MM.1S (cell line): Measurements from ENCODE around the gene GJA9.

Source experiments
- CTCF ChIP-seq: fragments of 300-600 bp; sonication (generic); IDR thresholded peaks from 2 replicates; pipeline ENCODE4 v1.5.1; 2016; ENCODE audit warnings: antibody characterized with exemption, low read length, mixed read lengths
- EZH2 ChIP-seq: fragments of 300-600 bp; sonication (generic); optimal IDR thresholded peaks from 2 replicates; pipeline ENCODE3; 2017; ENCODE audit warnings: low read depth, mild to moderate bottlenecking, antibody characterized with exemption, low read length, mixed read lengths

DNA sequence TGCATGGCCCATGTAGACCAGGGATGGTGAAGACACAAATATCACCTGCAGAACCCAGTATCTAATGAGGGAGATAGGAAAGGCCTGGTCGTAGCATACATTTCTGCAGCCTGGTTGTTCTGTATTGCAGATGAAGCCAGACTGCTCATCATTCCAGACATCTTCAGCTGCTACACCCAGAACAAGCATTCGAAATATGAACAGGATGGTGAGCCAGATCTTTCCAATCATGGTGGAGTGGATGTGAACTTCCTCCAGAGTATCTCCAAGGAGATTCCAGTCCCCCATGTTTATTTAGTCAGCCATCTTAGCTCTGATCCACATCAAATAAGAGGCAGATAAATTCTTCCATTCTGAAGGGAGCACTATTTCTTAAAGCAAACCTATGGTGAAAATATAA lies 5.6 kb downstream of the GJA9 start:
- TF ChIP-seq CTCF = no peak
- no peak for TF ChIP-seq EZH2
